Brain pericyte (primary cell): ENCODE results near the gene MYO1B.

Experiments
- DNase-seq: peaks from one replicate; pipeline ENCODE4 v3.0.0-alpha.2; 2012; ENCODE audit warnings: low read depth, low spot score

MYO1B gene

DNA sequence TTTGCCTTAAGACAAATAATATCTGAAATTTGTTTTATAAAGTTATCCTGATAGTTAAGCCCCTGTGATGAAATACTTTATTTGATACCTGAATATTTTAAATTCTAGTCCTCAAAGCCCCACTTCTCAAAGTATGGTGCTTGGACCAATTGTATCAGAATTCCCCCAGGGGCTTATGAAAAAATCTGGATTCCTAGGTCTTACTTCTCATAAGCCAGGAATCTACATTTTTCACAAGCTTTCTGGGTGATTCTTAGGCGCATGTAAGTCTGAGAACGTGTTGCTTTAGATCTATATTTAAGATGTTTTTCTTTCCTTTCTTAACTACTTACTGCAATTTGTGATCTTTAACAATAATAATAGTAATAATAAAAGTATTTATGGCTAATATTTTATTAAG lies 53.1 kb downstream of the MYO1B start:
- DNase-seq: no peak

DNA sequence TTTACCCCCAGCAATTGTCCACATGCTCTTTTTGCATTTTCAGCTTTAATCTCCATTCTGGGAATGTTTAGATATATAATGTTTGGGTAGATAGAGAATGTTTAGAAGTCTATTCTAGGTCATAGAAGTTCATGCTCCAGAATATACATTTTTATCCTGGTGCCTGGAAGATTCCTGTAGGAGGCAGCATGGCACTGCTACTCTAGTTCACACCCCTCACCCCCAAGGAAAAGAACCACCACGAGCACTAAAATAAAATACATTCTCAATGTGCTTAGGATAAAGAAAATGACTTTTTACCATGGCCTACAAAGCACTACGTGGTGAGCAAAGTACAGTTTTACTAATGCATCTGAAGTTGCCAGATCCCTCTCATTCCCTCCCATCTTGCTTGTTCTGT lies 53.8 kb downstream of the MYO1B start:
- no peak for DNase-seq

DNA sequence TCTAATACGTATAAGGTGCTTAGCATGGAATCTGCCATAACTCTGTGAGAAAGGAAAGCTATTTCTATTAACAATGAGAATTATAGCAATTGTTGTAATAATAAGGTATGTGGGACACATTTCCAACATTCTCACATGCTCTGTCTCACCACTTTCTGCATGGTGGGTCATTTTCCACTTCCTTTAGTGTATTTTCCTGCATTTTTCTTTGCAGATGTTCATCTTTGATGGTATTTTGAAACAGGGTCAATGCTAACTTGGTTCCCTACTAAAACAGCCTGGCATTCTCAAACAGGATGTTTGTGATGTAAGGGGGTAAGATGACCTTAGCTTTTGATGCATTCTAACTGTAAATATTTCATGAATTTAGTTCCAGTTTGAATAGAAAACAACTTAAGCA lies 54.7 kb downstream of the MYO1B start:
- DNase-seq: no peak

DNA sequence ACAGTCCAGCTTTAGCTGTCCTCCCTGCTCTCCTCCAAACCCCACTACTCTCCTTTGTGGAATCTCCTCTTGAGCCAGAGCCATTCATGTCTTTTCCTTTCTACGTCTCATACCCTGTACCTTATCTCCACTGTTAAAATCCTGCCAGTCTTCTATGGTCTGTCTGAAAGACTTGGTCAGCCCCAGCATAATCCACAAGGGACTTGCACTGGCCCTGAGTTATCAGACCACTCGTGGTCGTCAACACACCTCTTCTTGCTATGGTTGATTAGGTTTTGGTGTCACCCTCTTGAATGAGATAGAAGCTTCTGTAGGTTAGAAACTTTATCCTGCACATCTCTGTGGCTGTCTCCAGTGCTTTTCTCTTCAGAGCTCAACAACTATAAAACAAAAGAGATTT lies 56.8 kb downstream of the MYO1B start:
- DNase-seq: no peak

DNA sequence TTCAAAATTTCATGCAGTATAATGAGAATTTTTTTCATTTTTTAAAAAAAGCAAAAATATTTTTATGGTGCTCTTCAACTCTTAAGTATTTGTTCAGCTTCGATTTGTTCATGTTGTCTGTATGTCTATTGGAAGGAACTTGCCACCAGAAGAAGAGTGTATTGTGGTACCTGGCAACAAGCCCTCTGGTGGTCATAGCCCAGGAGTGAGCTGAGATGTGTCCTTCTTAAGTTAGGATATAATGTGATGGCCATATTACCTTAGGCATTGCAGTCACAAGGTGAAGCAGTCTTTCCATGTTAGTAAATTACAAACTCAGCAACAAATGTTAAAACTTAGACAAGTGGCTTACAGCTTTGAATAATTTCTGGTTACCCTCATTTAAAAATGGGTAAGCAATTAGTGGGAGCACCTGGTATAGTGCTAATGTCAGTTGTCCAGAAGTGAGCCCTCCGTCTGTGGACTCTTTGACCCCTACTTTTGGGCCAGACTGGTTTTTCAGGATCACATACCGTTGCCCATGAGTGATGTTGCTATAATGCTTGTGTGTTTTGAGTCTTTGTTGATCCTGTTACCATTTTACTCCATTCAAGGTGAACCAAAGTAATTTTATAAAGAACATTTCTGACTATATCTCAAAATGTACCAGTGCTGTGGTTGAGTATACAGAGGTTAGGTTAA lies 57.4 kb downstream of the MYO1B start:
- no peak for DNase-seq

DNA sequence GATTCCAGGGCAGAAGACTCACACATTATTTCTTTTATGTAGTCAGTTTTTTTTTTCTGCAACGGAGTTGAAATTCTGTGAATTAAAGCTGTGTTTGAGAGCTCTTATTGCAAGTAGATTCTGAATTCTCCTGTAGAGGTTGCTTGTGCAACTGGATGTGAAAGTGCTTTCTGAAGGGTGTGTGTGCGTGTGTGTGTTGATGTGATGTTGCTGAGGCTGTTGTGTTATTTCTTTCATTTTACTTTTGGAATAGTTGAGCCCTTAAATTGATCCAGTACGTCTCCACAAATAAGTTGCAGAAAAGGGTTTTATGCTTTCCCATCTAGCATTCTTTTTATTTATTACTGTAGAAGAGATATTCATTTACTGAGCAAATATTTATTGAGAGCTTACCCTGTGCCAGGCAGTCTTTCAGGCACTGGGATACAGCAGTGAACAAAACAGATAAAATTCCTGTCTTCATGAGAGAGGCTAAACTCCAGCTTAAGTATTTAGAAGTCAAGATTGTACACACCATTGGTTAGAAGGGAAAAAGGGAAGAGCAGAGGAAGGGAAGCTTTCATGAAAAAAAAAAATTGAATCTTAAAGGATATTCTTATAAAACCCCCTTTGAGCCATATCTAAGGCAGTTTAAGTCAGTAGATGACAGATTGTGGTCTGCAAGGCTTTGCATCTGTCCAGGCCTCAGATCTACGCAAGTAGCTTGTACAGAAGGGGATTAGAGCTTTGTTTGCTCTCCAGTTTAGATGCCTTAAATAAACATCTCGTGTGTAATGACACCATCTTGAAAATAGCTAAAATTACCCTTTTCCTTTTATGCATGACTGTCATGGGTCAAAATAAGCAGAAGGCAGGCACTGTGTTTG lies 58.2 kb downstream of the MYO1B start:
- no peak for DNase-seq

DNA sequence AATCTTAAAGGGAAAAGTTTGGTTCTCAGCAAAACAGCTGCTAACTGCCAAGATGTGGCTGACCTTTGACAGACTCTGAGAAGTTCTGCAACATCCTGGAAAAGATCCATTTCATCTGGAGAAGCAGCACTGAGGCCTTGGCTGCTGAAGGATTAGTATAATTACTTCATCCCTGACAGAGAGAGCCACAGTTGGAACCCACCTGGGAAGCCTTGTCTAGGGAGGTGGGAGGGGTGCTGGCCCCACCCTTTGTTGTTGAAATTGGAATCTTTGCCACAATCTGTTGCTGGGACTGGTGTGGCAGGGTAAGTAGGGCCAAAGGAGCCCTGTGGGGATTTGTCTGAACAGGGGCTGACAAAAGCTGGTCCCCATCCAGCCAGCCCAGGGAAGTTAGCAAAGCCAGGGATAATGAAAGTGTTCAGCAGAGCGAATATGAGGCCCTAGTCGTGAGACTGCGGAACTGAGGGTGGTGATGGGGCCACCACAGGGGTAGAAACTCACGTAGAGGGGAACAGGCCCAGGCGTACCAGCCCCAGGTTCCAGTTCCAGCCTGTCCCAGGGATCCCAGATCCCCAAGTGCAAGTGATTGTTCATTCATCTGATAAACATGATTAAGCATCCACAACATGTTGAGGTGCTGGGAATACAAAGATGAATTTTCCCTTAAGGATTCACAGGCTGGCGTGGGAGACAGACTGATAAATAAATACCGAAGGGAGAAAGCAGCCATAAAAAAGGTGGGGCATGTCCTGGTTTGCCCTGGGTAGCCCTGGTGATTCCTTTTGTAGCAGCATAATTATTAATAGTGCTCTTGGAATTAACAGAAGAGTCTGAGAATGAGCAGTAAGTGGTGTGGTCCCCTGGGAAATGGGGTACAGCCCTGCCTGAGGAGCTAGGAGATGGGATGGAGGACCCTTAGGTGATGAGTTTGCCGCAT lies 60.0 kb downstream of the MYO1B start:
- no peak for DNase-seq

DNA sequence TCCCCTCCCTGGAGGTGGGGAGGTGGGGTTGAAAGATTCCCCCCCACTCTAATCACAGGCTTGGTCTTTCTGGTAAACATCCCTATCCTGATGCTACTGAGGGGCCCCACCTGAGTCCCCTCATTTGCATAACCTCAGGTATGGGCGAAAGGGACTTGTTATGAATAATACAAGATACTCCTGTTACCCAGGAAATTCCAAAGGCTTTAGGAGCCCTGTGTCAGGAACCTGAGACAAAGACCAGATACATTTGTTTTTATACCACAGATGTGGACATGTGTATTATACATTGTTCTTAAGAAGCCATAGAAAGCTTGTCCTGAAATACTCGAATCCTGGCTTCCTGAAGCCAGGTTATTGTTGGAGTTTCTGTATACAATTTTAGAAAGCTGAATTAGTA lies 62.8 kb downstream of the MYO1B start:
- DNase-seq: no peak

DNA sequence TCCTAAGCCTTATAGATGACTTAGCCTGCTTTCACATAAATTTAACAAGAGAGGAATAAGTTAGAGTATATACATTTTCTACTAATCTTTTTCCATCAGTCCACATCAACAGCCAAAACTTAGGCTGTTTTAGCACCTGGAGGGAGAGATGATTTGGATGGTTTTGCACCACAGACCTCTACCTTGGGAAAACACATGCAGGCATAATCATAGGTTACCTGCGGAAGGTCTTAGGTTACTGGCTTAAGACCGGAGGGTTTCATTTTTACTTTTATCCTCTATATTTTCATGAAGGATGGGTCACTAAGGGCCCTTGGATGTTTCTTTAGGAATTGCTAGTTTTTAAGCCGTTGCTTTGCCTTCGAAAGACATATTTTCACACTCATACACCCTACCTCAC lies 66.0 kb downstream of the MYO1B start:
- DNase-seq: no peak

DNA sequence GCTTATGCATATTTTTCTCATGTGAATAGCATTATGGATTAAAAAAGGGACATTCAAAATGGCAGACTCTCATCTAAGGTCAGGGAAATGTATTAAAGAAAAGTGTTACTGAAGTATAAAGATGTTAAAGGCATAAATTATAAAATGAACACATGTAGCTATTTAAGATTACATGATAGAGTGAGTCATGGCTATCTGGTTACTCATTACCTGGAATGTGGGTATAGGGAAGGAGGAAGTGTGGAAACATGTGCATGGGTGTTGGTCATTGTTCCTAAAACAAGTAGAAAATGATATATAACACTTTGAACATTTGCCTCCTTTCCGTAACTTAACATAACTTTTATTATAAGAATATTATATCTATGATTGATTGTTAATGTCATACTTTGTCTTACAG lies 66.4 kb downstream of the MYO1B start:
- DNase-seq: no peak

DNA sequence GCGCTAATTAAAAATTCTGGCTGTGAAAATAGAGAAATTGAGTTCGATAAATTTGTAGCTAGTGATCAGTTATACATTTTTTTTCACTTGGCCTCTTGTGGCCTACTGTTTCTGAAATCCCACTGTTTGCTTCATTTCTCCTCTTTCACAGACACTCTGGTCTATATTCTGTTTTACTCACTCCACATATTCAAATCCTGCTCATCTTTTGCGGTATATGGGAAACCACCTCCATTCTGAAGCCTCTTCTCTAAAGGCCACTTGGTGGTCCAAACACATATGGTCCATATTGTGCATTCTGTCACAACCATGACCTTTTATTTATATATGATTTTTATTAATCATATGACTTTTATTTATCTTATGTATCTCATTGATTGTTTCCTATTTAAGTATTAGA lies 67.0 kb downstream of the MYO1B start:
- DNase-seq: no peak

DNA sequence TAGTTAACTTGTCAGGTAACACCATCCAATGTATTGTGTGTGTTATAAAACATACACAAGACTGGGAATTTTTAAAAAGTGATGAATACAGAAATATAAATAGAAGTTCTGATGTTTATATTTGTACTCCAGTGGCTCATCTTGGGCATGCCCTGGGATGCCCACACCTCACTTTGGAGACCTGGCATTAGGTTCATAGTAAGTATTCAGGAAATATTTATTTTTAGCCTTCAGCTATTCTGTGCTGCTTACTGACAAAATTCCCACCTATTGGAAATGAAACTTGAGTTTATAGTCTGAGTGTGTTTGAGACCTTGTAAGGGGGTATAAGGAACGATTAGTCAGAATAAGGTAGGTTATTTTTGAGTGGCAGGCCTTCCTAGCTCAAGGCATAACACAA lies 67.5 kb downstream of the MYO1B start:
- no peak for DNase-seq

DNA sequence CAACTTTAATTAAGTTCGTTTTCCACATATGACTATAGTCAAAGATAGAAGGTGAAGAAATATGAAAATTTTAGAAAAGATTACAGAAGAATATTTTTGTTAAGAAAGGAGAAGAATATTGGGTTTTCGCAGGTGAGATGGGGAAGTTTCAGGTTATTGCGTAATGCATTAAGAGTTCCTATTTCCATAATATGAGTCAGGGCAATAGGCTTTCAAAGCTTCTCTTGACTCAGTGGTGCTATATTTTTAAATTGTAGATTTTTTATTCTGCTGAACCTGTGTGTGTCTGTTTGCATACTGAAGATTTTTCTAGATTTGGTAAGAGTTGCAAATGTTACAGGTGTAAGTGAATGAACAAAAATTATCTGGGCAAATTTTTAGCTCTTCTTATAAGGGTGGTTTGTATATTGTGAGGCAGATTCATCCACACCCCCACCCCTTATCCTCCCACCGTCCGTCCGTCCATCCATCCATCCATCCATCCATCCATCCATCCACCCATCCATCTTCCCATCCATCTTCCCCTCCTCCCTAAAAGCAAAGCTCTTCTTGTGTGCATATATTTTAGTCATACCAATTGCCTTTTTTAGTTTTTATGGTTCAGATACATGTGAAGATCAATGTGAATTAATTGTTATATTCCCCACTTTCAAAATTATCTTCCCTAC lies 69.6 kb downstream of the MYO1B start:
- DNase-seq: no peak

DNA sequence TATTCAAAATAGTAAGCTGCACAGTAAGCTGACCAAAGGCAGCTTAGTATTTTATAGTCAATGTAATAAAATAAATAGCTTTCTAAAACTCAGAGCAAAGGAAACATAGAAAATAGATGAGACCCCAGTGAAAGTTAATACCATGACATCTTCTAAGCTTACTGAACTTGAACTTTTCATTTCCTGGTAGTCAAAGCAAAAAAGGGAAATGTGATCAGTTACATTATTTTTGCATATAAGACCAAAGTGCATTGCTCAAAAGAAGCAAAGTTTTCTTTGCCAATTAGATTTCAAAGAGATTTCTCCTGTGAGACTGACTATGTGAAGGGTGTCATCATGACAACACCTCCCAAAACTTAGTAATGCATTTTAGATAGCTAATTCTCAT lies 70.2 kb downstream of the MYO1B start:
- DNase-seq: no peak

DNA sequence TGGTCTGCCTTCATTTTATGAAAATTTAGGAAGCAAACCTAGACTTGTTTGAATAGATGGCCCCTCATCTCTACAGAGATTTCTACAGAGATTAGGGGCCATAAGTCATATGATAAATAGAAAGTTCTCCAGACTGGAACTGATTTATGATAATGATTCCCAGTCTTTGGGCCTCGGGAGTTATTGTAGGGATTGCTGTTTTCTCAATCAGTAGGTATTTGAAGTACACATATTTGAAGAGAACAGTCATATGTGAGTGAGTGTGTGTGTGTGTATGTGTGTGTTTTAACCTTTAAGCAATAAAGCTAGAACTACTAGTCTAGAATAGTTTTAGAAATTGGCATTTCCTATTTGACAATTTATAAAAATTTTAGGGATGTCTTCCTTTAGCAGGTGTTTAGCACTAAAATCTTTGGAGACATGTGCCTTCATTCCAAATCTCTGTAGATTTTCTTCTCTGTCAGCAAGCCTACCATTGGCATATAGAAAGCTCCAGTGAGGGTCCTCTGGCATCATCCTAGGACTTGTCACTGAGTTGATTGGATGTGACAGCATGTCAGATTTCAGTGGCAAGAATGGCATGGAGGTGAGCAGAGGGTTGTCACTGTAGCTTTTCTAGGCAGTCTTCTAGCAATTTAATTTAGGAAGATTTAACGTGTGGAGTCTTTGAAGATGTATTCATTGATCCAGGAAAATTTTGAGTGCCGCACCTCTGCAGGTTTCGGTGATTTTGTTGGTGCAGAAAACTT lies 71.2 kb downstream of the MYO1B start:
- no peak for DNase-seq

DNA sequence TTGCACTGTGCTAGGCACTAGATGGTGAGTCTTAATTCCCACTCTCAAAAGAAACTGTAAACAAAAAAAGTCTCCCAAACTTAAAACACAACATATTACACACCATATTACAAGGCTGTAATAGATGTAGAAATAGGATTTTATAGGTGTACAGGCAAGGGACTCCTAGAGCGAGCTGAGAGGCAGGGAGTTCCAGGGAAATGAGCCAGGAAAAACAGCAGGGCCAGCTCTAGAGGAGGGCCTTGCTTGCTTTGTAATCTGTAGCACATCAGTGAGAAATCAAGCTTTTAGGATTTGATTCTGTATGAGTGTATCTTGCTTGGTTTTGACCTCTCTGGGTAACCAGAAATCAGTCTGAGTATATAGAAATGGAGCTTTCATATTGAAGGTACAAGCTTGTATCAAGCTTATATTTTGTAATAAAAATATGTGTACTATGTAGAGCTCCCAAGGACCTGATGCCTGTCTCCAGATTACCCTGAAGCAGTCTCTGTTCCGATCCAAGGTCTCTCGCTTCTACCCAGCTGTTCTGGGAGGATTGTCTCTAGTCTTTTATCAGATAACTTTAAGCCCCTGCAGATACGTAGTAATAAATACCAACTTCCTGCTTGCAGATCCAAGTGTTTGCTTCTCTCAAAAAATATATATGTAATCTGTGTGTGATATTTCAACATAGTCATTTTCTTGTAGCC lies 73.0 kb downstream of the MYO1B start:
- peak; percentile 50 for DNase-seq

DNA sequence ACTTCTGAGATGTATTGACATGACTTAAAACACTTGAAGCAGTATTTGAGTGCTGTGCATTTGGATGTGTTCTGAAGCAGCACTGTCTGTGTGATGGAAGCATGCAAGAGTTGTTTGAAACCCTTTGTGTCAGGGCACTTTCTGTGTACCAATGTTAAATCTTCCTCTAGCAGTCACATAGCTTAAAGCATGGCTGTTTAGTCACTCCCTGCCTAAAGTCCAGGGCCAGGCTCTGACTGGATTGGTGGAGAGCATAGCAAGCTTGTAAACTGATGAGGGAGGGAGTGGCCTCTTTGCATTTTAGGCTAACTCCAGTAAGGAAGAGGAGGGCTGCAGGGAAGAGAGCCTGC lies 73.5 kb downstream of the MYO1B start:
- DNase-seq: no peak

DNA sequence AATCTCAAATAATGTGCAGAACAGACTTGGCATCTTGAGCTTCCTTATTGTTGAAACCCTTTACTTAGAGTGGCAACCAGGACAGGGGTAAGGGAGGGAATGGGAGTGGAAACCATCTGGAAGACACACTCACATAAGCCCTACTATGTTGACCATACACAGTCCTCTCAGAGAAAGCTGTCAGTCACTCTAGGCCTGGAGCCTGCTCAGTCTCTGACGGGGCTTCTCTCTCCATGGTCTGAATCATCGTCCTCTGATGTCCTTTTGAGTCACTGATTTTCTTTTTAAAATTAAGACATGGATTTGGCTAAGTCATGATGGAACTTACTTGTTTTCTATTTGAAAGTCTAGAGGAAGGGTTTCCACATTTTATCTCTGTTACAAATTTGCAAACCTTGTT lies 74.0 kb downstream of the MYO1B start:
- no peak for DNase-seq

DNA sequence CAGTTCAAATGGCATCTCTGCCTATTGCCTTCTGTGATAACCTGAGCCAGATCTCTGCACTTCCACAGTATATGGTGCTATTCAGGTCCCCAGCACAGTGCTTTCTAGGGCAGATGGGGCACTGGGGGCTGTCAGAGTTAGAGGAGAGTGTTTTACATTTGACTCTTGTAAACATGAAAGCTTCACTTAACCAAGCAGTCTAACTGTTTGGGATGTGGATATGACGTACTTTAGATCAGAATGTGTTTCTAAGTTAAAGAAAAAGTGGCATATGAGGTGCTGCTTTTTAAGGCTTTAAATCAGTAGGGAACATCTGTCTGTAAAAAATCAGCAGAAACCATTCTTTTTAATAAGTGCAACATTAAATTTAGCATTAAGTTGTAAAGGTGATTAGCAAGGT lies 75.7 kb downstream of the MYO1B start:
- no peak for DNase-seq

DNA sequence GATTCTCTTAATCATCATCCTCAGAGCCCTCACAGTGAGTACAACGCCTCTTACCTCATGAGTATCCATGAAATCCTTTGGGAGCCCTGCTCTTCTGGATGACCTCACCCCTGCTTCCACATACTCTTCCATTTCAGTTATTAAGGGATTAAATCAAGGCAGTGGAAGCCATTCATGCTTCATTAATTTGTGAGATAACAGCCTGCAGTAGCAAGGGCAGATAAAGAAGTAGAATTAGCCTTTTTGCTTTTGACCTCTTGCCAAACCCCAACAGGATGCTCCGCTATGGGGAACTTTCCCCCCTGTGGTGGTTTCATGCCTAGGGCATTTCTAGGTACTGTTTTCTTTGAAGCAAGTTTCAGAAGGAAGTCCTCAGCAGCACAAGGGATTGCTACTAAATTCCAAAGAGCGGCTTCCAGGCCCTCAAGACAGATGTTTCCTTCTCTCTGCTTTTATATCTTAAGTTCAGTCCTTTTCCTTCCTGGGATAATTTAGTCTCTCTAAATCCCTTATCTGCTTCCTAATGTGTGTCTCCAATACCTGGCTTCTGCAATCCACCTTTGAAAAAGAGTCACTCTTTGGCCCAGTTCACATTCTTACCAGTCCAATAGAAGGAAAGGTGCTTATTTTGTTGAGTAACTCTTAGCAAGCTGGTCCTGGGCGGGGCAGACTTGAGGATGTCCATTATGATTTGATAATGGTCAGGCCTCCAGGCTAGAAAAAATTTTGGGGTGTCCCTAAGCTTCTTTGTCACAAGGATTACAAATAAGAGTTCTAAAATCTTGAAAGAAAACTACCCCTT lies 76.9 kb downstream of the MYO1B start:
- peak; percentile 34 for DNase-seq
